Fibroblast of lung (primary cell): ENCODE data around the gene GRIN3B.

Experiments
- CTCF ChIP-seq, 2 donors: IDR thresholded peaks in 1 of 2; conservative IDR thresholded peaks in 1 of 2; 1 replicate in 1 of 2; 2 replicates in 1 of 2; pipeline ENCODE4 v1.5.1; 2011 to 2012; ENCODE audit warnings: low read length in 2 of 2, control low read depth in 1 of 2, inconsistent platforms in 1 of 2, low read depth in 1 of 2, mild to moderate bottlenecking in 1 of 2
- EZH2 ChIP-seq: IDR thresholded peaks from 2 replicates; pipeline ENCODE4 v1.5.1; 2012; ENCODE audit warnings: low read length, control low read depth, mild to moderate bottlenecking; ENCODE audit errors: missing control alignments

DNA sequence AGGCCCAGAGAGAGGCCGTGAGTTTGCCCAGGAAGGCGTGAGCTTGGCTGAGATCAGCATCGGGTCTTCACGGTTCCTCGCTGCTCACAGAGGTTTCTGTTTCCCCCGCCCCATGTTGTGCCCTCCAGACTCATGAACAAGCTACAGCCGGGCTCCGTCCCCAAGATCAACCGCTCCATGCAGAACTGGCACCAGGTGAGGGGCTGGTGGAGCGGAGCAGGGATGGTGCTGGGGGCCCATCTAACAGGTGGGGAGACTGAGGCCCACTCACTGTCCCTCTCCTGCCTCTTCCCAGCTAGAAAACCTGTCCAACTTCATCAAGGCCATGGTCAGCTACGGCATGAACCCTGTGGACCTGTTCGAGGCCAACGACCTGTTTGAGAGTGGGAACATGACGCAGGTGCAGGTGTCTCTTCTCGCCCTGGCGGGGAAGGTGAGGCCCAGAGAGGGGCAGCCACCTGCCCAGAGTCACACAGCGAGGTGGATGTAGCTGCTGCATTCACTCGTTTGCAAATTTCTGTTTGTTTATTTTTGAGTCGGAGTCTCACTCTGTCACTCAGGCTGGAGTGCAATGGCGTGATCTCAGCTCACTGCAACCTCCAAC is 32.1 kb downstream of the GRIN3B start:
- TF ChIP-seq CTCF (conservative IDR thresholded peaks at IDR 0.05 in 1 of 2, IDR thresholded peaks at IDR 0.05 in 1 of 2; ENCODE audit: low read depth in 1 of 2, low read length in 2 of 2) (no peak), EZH2 (no peak)
